DND-41 (cell line): ENCODE measurements around the gene FMNL3.
A peak's percentile ranks its signal among the peaks of the same experiment; 100 is the strongest.

ENCODE experiments used
- CTCF ChIP-seq: IDR thresholded peaks from 2 replicates; pipeline ENCODE4 v1.5.1; 2012; ENCODE audit warnings: borderline replicate concordance, low read length, moderate library complexity, mild to moderate bottlenecking; ENCODE audit not compliant: poor library complexity, severe bottlenecking; ENCODE audit errors: extremely low read depth
- EZH2 ChIP-seq: IDR thresholded peaks from 3 replicates; pipeline ENCODE4 v1.6.1; 2012; ENCODE audit warnings: borderline replicate concordance, low read depth, mild to moderate bottlenecking, moderate library complexity, low read length, inconsistent platforms; ENCODE audit not compliant: severe bottlenecking

DNA sequence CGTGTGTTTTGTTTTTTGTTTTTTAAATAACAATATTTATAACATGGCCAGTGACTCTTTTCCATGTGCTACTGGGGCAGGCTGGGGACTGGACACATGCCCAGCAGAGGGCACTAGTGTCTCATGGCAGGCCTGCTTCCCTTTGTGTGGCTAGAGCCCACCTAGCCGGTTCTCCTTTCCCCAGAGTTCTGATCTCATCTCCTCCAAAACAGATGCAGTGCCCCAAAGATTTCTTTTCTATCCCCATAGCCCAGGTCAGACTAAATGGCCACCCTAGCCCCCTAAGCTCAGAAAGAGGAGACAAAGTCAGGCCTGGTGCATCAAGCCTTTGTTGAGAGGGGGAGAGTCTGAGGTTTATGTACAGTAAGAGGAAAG is 62.6 kb downstream of the FMNL3 start:
- TF ChIP-seq CTCF (peak; percentile 97), EZH2 (no peak)
